HepG2 (cell line): ENCODE data around the gene SH3PXD2A. TPM values are rescaled to one million over a fixed set of nuclear protein-coding genes. Genes with fewer than 3 reads are reported as not detected.

Experiments
- AGO1 ChIP-seq: fragments of 200-400 bp; formaldehyde crosslinking; IDR thresholded peaks from 2 replicates; pipeline ENCODE4 v1.6.1; 2017; ENCODE audit warnings: mild to moderate bottlenecking, low read depth, low read length, moderate library complexity; ENCODE audit not compliant: poor library complexity, severe bottlenecking
- CENPBD1 ChIP-seq: sonication (generic); formaldehyde crosslinking; IDR thresholded peaks from 2 replicates; pipeline ENCODE4 v1.8.0; 2022; ENCODE audit warnings: missing genetic modification reagents, low read depth, mild to moderate bottlenecking, borderline replicate concordance
- DR1 ChIP-seq: sonication (generic); formaldehyde crosslinking; IDR thresholded peaks from 2 replicates; pipeline ENCODE4 v1.8.0; 2021; ENCODE audit warnings: mild to moderate bottlenecking, missing genetic modification reagents, inconsistent platforms
- EP300 ChIP-seq, 3 experiments: sonication (generic) in 1 of 3; formaldehyde crosslinking in 1 of 3; IDR thresholded peaks; 2 replicates each; pipeline versions ENCODE4 v1.5.1 to v1.6.1; 2011 to 2020; ENCODE audit warnings: low read depth in 2 of 3, low read length in 2 of 3, borderline replicate concordance in 1 of 3, improper control_type of control experiment in 1 of 3, mild to moderate bottlenecking in 1 of 3, missing genetic modification reagents in 1 of 3, moderate library complexity in 1 of 3
- FOXJ3 ChIP-seq: sonication (generic); formaldehyde crosslinking; IDR thresholded peaks from 2 replicates; pipeline ENCODE4 v1.4.0; 2020; ENCODE audit warnings: missing genetic modification reagents, mild to moderate bottlenecking, borderline replicate concordance
- GATA4 ChIP-seq: sonication (generic); IDR thresholded peaks from 2 replicates; pipeline ENCODE4 v1.6.1; 2016; ENCODE audit warnings: antibody characterized with exemption, low read depth, borderline replicate concordance
- HOMEZ ChIP-seq: IDR thresholded peaks from 2 replicates; pipeline ENCODE4 v1.6.1; 2016; ENCODE audit warnings: low read depth
- MTF2 ChIP-seq: sonication (generic); formaldehyde crosslinking; IDR thresholded peaks from 2 replicates; pipeline ENCODE4 v1.5.0; 2020; ENCODE audit warnings: missing genetic modification reagents, borderline replicate concordance
- NONO ChIP-seq, 2 experiments: fragments of 450-650 bp in 1 of 2; sonication (generic) in 1 of 2; formaldehyde crosslinking in 1 of 2; IDR thresholded peaks in 1 of 2; conservative IDR thresholded peaks in 1 of 2; 2 replicates each; pipeline versions ENCODE4 v1.6.1 to v1.8.0; 2017 to 2022; ENCODE audit warnings: mild to moderate bottlenecking in 1 of 2, missing genetic modification reagents in 1 of 2, moderate library complexity in 1 of 2
- NR2F1 ChIP-seq, 2 experiments: fragments of 450-650 bp in 1 of 2; formaldehyde crosslinking in 1 of 2; IDR thresholded peaks; 2 replicates each; pipeline versions ENCODE4 v1.5.0 to v1.6.1; 2016 to 2020; ENCODE audit warnings: mild to moderate bottlenecking in 1 of 2, missing compliant biosample characterization in 1 of 2, missing genetic modification reagents in 1 of 2, moderate library complexity in 1 of 2
- POGZ ChIP-seq: sonication (generic); formaldehyde crosslinking; IDR thresholded peaks from 2 replicates; pipeline ENCODE4 v1.4.0; 2020; ENCODE audit warnings: mild to moderate bottlenecking, missing genetic modification reagents
- PREB ChIP-seq: sonication (generic); formaldehyde crosslinking; IDR thresholded peaks from 2 replicates; pipeline ENCODE4 v1.4.0; 2020; ENCODE audit warnings: missing genetic modification reagents
- RBM39 ChIP-seq: fragments of 200-400 bp; formaldehyde crosslinking; IDR thresholded peaks from one replicate; pipeline ENCODE4 v1.6.1; 2018; ENCODE audit warnings: antibody characterized with exemption, mild to moderate bottlenecking, low read depth, low read length; ENCODE audit not compliant: poor library complexity, severe bottlenecking
- SMARCE1 ChIP-seq: fragments of 450-650 bp; IDR thresholded peaks from 2 replicates; pipeline ENCODE4 v1.6.1; 2017; ENCODE audit warnings: borderline replicate concordance
- SOX6 ChIP-seq, 2 experiments: fragments of 450-650 bp in 1 of 2; sonication (generic) in 1 of 2; formaldehyde crosslinking in 1 of 2; IDR thresholded peaks; 2 replicates each; pipeline versions ENCODE4 v1.4.0 to v1.6.1; 2017 to 2020; ENCODE audit warnings: antibody characterized with exemption in 1 of 2, mild to moderate bottlenecking in 1 of 2, missing genetic modification reagents in 1 of 2
- SRY ChIP-seq: sonication (generic); formaldehyde crosslinking; IDR thresholded peaks from 2 replicates; pipeline ENCODE4 v1.8.0; 2022; ENCODE audit warnings: mild to moderate bottlenecking, missing genetic modification reagents
- ZGPAT ChIP-seq: IDR thresholded peaks from 2 replicates; pipeline ENCODE4 v1.6.1; 2016; ENCODE audit warnings: mild to moderate bottlenecking
- ZKSCAN5 ChIP-seq: sonication (generic); formaldehyde crosslinking; IDR thresholded peaks from 2 replicates; pipeline ENCODE4 v1.5.1; 2020; ENCODE audit warnings: mild to moderate bottlenecking, missing genetic modification reagents
- ZMYM4 ChIP-seq: sonication (generic); formaldehyde crosslinking; IDR thresholded peaks from 2 replicates; pipeline ENCODE4 v1.8.1; 2023; ENCODE audit warnings: mild to moderate bottlenecking, missing genetic modification reagents
- ZNF143 ChIP-seq: sonication (generic); formaldehyde crosslinking; IDR thresholded peaks from 2 replicates; pipeline ENCODE4 v1.4.0; 2020; ENCODE audit warnings: missing genetic modification reagents
- ZNF530 ChIP-seq: sonication (generic); formaldehyde crosslinking; IDR thresholded peaks from 2 replicates; pipeline ENCODE4 v1.5.0; 2020; ENCODE audit warnings: low read depth, mild to moderate bottlenecking, missing genetic modification reagents
- ZSCAN5A ChIP-seq: sonication (generic); formaldehyde crosslinking; IDR thresholded peaks from 2 replicates; pipeline ENCODE4 v1.8.0; 2022; ENCODE audit warnings: mild to moderate bottlenecking, missing genetic modification reagents, borderline replicate concordance
- polyA plus RNA-seq, 8 experiments: library from polyadenylated mRNA; depleted of rRNA in 3 of 8; stranded (reverse) in 7 of 8; unstranded in 1 of 8; fragments of >200 nt; fragmentation: Illumina TruSeq in 4 of 8; extraction: Trizol in 4 of 8; gene quantifications; 2 replicates each; pipeline versions ENCODE4 v1.2.1 to v1.2.3, GENCODE V29; 2011 to 2016; ENCODE audit warnings: low read depth in 4 of 8, missing spikeins in 1 of 8, mixed read lengths in 1 of 8; ENCODE audit not compliant: insufficient read depth in 1 of 8
- total RNA-seq, 5 experiments: library from RNA; depleted of rRNA; stranded (reverse); fragments of >200 nt; fragmentation: Illumina TruSeq; extraction: Trizol; gene quantifications; 2 replicates each; pipeline ENCODE4 v1.2.3, GENCODE V29; 2016; ENCODE audit warnings: low read depth in 1 of 5

Gene SH3PXD2A
- total and polyA plus RNA-seq, 2 of the 13 experiments (the other 11 are each of a cell fraction or from before 2014, with no cell fraction given) = 11.1 to 11.3 TPM

- TF ChIP-seq FOXJ3 (no peak), NONO (IDR thresholded peaks at IDR 0.05) (no peak), NONO (CRISPR knock-in tag; conservative IDR thresholded peaks at IDR 0.05) (peak; percentile 36; the same call in 1 of the 2 replicates), ZGPAT (CRISPR knock-in tag) (no peak), AGO1 (no peak), MTF2 (CRISPR knock-in tag) (no peak), POGZ (peak; percentile 37; the same call in 1 of the 2 replicates), CENPBD1 (CRISPR knock-in tag) (no peak), SRY (no peak), ZNF530 (CRISPR knock-in tag) (no peak), PREB (CRISPR knock-in tag) (no peak), SOX6 (IDR thresholded peaks at IDR 0.05) (no peak), SOX6 (CRISPR knock-in tag; IDR thresholded peaks at IDR 0.05) (0 out of 2 replicates have a peak, but pooled peaks have one; percentile 13), EP300 (IDR thresholded peaks at IDR 0.05; ENCODE audit: low read depth in 2 of 2, low read length in 2 of 2) (0 out of 4 replicates have a peak, but pooled peaks of 1 of the 2 experiments have one; percentile 18), EP300 (CRISPR knock-in tag; IDR thresholded peaks at IDR 0.05; ENCODE audit: borderline replicate concordance) (no peak), NR2F1 (CRISPR knock-in tag; IDR thresholded peaks at IDR 0.05) (no peak), DR1 (CRISPR knock-in tag) (no peak), GATA4 (no peak), SMARCE1 (no peak), HOMEZ (CRISPR knock-in tag) (peak; percentile 65), ZSCAN5A (CRISPR knock-in tag) (no peak), ZNF143 (peak; percentile 84), ZMYM4 (CRISPR knock-in tag) (peak; percentile 46; the same call in 1 of the 2 replicates), ZKSCAN5 (CRISPR knock-in tag) (no peak), RBM39 (no peak)
Observed at GRCh38 chr10:103651783-103652476, 203.4 kb downstream of the SH3PXD2A start (continued).
